Activated T-cell treated with anti-CD3 and anti-CD28 coated beads for 4 hours (primary cell): Measurements from ENCODE around the gene CNDP1.
"Not testable (repeated sequence)": the region's sequence is repeated elsewhere in the genome, so short reads cannot be mapped to it uniquely, and the experiment has no call there.

Experiments
- DNase-seq: peaks from one replicate; pipeline ENCODE4 v3.0.0-alpha.2; 2020

CNDP1 gene

GRCh38 chr18:74534150-74534969 is at the start of gene CNDP1:
TSS of gene CNDP1 (plus strand) at chr18:74534500. CDS start at chr18:74534668, 168 bp downstream.
- DNase-seq: no peak

- no peak for DNase-seq
Observed at GRCh38 chr18:74486119-74486849, 48.0 kb upstream of the CNDP1 start.

- no peak for DNase-seq
Observed at GRCh38 chr18:74488354-74488753, 45.9 kb upstream of the CNDP1 start.

GRCh38 chr18:74488864-74489263 is 45.4 kb upstream of the CNDP1 start:
- no peak for DNase-seq

- DNase-seq: no peak
Observed at GRCh38 chr18:74489676-74490075, 44.6 kb upstream of the CNDP1 start.

- no peak for DNase-seq
Observed at GRCh38 chr18:74492259-74492658, 42.0 kb upstream of the CNDP1 start.

- peak; percentile 38 for DNase-seq
Observed at GRCh38 chr18:74493689-74494088, 40.6 kb upstream of the CNDP1 start.

- DNase-seq: no peak
Observed at GRCh38 chr18:74494514-74494913, 39.8 kb upstream of the CNDP1 start.

GRCh38 chr18:74495581-74496507 is 38.5 kb upstream of the CNDP1 start, which contains the start of gene CNDP2:
TSS of gene CNDP2 (plus strand) at chr18:74496363. CDS start at chr18:74499974, 3,611 bp downstream.
- peak; percentile 98 for DNase-seq

GRCh38 chr18:74496508-74497323 is 37.6 kb upstream of the CNDP1 start:
- DNase-seq: no peak

- no peak for DNase-seq
Observed at GRCh38 chr18:74497324-74497676, 37.0 kb upstream of the CNDP1 start.

- DNase-seq: no peak
Observed at GRCh38 chr18:74497778-74498177, 36.5 kb upstream of the CNDP1 start.

- DNase-seq: peak; percentile 69
Observed at GRCh38 chr18:74498712-74499627, 35.3 kb upstream of the CNDP1 start.

GRCh38 chr18:74499633-74500032 is 34.7 kb upstream of the CNDP1 start:
- peak; percentile 22 for DNase-seq

- no peak for DNase-seq
Observed at GRCh38 chr18:74500372-74500771, 33.9 kb upstream of the CNDP1 start.

GRCh38 chr18:74500774-74501173 is 33.5 kb upstream of the CNDP1 start:
- not testable (repeated sequence) for DNase-seq

- DNase-seq: no peak
Observed at GRCh38 chr18:74501386-74501785, 32.9 kb upstream of the CNDP1 start.

- DNase-seq: no peak
Observed at GRCh38 chr18:74503137-74503536, 31.2 kb upstream of the CNDP1 start.

GRCh38 chr18:74505776-74506175 is 28.5 kb upstream of the CNDP1 start:
- DNase-seq: no peak

GRCh38 chr18:74506448-74507084 is 27.7 kb upstream of the CNDP1 start:
- DNase-seq: no peak
